Measurements from ENCODE around the gene EML6.

EML6 gene

DNA sequence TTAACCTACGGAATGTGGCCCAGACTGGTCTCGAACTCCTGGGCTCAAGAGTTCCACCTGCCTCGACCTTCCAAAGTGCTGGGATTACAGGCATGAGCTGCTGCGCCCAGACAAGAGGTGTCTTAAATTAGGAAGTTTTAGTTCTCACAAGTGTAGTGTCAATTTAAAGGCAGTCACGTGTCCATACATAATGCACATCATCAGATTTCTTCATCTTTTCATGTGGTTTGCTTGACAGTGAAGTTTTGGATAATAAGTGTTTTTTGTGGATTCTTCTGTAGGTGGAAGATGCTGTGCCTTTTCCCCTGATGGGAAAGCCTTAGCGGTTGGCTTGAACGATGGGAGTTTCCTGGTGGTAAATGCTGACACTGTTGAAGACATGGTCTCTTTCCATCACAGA lies 179.3 kb downstream of the EML6 start:
- in situ Hi-C loops (cut with MboI; ENCODE audit: low sequenced_read_pairs): no loop called here

DNA sequence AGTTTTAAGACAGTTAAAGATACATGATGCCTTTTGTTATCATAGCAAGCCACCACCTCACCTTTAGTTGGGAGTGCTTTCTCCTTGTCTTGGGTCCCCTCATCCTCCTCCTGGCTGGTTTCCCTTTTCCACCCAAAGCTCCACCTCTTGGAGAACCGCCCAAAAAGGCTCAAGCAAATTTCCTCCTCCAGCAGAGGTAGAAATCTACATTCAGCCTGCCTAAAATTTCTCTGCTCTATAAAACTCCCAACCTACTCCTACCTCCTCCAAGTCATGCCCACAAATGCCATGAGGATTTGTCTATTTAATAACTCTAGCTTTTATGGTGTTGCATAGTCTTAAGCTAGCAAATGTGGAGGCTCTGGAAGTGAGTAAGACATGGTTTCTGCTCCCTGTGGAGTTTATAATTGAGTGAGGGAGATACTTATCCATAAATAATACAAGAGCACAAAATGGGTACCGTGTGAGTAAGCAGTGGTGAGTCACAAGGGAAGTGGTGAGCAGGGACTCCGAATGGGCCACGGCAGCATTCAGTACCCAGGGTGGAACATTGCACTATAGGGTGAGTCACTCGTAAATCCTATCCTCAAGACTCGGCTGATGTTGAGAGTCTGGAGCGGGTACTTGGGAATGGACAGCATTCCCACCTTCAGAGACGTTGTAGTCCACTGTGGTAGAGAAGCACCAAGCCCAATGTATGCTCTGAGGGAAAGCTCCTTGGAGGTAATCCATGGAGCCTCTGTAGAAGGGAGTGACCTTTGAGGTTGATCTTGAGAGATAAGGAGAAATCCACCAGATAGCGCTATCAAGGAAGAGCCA lies 180.5 kb downstream of the EML6 start:
- in situ Hi-C loops (cut with MboI; ENCODE audit: low sequenced_read_pairs): no loop called here

DNA sequence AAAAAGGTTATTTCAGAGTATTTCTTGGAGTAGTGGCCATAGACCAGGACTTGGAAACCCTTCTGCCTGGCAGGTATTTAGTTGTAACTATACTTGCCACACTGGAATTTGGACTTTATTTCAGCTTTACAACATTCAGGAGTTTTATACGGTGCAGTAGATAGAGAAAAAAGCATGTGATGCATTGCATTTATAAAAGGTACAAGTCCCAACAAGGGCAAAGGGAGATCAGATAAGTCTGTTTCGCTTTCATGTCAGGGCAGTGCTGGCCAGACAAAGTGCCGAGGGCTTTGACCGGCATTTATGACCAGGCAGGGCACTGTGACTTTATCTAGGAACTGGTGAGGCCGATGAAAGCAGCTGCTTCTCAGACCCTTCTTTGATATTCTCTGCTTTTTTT lies 181.4 kb downstream of the EML6 start:
- in situ Hi-C loops (cut with MboI; ENCODE audit: low sequenced_read_pairs): no loop called here

DNA sequence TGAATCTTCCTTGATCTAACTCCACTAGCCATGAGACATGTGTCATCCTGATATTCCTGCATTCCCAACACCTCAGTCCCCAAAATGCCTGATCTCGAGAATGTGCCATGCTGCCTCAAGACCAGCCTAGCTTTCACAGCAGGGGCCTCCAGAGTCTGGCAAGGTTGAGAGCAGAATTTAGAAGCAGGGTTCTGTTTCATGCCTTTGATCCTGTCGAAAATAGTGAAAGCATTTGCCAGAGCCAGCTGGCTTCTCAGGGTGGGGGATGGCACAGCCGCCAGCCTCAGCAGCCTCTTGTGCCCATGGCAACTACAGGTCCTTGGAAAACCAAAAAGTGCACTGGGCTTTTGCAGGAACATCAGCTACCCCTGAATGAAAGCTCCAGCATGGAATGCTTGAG lies 183.3 kb downstream of the EML6 start:
- in situ Hi-C loops (cut with MboI; ENCODE audit: low sequenced_read_pairs): no loop called here

DNA sequence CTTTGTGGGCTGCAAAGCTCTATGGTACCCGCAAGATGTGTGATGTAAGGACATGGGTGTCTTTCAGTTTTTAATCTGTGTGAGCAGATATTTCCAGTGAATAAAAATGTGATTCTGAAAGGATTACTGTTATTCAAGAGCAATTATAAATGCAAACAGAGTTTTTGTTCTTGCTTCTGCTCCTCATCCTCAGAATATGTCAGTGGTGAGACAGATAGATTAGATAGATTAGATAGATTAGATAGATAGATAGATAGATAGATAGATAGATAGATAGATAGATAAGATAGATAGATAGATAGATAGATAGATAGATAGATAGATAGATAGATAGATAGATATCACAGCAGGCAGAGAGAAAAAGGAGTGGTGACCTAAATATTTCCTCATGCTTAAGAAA lies 184.2 kb downstream of the EML6 start:
- in situ Hi-C loops (cut with MboI; ENCODE audit: low sequenced_read_pairs): no loop called here

DNA sequence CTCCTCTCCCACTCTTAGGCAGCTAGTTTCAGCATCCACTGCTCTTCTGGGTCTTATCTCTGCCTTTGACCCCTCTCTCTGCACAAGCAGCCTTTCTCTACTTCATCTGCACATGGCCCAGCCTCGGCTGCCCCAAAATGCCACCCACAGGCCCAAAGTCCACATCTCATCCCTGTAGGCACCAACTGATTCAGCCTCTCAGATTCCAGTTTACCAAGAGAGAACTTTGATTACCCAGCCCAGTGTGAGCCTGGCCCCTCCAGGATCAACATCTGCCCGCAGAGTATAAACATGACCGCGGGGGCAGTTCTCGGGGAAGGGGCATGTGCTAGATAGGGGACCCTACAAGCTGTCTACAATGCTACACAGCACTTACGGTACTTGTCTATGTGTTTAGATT lies 185.1 kb downstream of the EML6 start:
- in situ Hi-C loops (cut with MboI; ENCODE audit: low sequenced_read_pairs): no loop called here

DNA sequence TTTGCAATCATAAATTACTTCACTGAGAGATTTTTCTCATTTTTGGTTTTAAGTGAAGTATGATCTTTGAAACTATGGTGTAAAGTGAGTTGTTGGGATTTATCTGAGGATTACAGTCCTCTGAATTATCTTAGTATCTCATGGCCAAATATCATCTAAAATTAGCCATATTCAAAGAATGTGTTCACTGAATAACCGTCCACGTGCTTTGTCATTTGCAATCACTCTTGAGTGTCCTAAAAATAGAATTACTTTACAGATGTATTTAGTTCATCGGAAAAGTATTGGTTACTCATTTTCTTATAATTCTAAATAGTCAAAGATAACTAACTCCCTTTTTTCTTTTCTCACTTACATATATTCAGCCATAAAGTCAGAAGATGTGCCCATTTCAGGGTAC lies 185.5 kb downstream of the EML6 start:
- in situ Hi-C loops (cut with MboI; ENCODE audit: low sequenced_read_pairs): no loop called here

DNA sequence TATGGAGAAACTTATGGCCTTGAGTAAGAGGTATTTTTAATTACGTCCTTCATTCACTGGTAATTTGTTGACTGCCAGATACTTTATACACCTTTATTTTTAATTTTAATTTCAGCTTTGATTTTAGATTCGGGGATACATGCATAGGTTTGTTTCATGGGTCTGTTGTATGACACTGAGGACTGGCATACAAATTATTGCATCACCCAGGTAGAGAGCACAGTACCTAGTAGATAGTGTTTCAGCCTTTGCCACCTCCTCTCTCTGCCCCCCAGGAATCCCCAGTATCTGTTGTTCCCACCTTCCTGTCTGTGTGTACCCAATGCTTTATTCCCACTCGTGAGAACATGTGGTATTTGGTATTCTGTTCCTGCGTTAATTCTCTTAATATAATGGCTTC lies 188.8 kb downstream of the EML6 start:
- in situ Hi-C loops (cut with MboI; ENCODE audit: low sequenced_read_pairs): no loop called here

DNA sequence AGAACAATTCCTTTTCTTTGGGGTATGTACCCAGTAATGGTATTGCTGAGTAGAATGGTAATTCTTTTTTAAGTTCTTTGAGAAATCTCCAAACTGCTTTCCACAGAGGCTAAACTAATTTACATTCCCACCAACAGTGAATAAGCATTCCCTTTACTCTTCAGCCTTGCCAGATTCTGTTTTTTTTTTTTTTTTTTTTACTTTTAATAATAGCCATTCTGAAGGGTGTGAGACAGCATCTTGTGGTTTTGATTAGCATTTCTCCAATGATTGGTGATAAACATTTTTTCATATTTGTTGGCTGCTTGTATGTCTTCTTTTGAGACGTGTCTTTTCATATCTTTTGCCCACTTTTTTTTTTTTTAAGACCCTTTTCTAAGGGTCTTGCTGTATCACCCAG lies 189.4 kb downstream of the EML6 start:
- in situ Hi-C loops (cut with MboI; ENCODE audit: low sequenced_read_pairs): no loop called here

DNA sequence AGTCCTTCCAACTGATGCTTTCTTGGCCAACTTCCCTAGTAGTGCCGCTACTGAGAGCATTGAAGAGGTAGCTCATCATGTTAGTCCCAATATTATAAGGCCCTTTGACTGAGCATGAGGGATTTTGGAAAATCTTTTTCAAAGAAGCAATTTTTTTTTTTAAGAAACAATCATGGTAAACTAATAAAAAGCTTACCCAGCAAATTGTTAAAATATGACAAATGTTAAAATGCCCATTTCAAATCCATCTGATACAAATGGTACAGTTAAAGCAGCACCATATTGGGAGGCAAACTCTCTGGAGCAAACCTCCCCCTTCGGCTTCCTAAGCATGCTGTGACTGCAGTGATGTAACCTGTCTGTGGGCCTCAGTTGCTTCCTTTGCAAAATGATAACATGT lies 191.2 kb downstream of the EML6 start:
- in situ Hi-C loops (cut with MboI; ENCODE audit: low sequenced_read_pairs): no loop called here

DNA sequence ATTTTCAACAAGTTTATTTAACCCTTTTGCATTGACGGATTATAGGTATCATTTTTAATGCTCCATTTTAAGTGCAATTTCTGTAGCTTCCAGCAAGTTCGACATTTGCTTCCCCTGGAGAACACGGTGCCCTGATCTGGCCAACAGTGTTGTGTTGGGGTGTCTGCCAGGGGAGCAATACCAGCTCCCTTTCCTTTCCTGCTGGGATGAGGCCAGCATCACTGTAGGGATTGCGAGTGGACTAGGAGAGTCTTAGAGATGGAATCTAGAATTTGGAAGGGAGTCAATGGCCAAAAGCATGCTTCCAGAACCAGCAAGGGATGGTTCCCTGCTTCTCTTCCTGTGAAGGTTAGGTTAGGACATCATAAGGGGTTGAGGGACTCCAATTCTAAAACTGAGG lies 191.6 kb downstream of the EML6 start:
- in situ Hi-C loops (cut with MboI; ENCODE audit: low sequenced_read_pairs): no loop called here

DNA sequence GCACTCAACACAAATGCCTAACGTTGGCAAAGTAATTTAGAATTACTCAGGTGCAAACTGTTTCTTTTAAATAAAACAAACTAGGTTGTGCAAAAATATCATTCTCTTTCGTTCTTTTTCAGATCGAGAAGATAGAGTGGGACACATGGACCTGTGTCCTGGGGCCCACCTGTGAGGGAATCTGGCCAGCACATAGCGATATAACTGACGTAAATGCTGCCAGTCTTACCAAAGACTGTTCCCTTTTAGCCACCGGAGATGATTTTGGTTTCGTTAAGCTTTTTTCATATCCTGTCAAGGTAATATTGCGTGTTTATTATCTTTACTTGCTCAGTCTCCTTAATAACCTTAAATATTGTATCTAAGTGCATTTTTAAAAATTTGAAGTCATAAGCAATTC lies 193.2 kb downstream of the EML6 start:
- in situ Hi-C loops (cut with MboI; ENCODE audit: low sequenced_read_pairs): no loop called here

DNA sequence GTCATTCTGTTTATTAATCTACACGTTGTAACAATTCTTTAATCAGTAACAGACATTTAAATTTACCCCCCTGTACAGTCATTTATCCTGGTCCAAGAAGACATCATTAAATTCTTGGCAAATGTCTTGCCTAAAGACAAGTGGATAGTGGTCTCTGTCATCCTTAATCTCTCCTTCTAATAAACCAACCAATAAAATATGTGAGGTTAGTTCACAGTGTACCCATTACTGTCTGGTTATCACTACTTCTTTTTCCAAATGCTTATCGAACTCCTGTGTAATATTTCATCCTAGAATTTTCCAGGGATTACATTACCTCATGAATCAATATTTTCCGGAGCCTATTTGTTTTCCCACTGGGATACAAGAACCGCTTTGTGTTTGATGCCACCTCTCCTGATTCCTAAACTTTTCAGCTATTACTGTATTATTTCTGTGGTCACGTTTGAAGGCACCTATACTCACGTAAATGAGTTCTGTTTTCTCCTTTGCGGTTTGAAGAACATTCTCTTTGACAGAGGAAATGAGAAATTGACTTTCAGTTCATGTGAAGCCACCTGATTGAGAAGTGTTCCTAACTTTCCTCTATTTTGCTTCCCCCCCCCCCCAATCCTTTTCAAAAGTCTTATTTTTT lies 195.3 kb downstream of the EML6 start:
- in situ Hi-C loops (cut with MboI; ENCODE audit: low sequenced_read_pairs): no loop called here

DNA sequence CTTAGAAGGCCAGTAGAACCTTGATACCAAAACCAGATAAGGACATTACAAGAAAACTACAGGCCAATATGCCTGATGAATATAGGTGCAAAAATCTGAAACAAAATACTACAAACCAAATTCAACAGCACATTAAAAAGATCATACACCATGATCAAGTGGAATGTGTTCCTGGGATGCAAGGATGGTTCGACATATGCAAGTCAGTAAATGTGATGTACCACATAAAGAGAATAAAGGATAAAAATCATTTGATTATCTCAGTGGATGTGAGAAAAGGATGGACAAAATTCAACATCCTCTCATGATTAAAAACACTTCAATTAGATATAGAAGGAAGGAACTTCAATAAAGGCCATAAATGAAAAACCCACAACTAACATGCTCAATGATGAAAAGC lies 197.2 kb downstream of the EML6 start:
- in situ Hi-C loops (cut with MboI; ENCODE audit: low sequenced_read_pairs): no loop called here

DNA sequence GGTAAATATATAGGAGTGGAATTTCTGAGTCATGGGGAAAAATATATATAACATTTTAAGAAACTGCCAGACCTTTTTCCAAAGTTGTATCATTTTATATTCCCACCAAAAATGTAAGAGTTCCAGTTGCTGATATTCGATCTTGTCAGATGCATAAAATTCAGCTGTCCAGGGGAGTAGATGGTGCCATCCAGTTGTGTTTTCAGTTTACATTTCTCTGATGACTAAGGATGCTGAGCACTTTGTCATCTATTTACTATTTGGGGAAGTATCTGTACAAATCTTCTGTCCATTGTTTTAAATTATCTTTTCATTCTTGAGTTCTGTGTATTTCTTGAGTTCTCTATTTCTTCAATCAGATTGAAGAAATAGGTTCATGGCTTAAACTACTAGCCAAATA lies 200.7 kb downstream of the EML6 start:
- in situ Hi-C loops (cut with MboI; ENCODE audit: low sequenced_read_pairs): no loop called here

DNA sequence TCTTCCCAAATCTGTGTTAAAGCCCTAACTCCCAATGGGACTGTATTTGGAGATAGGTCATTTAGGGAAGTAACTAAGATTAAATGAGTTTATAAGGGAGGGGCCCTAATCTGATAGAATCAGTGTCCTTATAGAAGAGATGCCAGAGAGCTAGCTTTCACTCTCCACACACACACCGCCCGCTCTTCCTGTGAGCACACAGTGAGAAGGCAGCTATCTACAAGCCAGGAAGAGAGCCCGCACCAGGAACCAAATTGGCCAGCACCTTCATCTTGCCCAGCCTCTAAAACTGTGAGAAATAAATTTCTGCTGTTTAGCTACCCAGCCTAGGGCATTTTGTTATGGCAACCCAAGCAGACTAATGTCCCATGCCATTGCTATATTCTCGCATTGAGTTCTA lies 201.6 kb downstream of the EML6 start:
- in situ Hi-C loops (cut with MboI; ENCODE audit: low sequenced_read_pairs): no loop called here

DNA sequence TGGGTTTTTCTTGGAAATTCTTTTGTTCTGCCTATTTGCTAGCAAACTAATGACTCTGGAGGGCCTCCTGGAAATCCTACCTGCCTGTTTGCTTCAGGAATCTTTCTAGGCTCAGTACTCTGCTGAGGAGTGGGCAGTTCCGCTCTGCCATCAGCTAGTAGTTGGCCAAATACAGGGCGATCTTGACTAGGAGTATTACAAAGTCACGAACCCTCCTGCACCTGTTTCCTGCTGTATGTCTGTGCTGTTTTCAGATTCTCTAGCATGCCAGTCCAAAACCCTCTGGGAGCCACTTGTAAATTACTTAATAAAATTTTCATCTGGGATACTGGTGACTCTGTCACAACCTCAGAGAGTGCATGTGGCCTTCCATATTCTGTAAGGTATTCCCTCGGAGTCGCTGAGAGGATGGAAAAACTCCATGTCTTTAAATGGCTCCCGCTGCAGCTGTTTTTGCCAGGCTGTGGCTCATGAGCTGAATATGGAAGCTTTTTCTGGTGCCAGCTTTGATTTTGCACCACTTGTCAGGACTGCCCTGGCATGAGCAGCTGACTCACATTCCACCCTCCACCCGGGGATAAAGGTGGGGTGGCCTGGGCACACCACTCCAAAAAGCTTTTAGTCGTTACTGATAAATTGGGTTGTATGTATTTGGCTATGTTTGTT lies 203.8 kb downstream of the EML6 start:
- in situ Hi-C loops (cut with MboI; ENCODE audit: low sequenced_read_pairs): no loop called here

DNA sequence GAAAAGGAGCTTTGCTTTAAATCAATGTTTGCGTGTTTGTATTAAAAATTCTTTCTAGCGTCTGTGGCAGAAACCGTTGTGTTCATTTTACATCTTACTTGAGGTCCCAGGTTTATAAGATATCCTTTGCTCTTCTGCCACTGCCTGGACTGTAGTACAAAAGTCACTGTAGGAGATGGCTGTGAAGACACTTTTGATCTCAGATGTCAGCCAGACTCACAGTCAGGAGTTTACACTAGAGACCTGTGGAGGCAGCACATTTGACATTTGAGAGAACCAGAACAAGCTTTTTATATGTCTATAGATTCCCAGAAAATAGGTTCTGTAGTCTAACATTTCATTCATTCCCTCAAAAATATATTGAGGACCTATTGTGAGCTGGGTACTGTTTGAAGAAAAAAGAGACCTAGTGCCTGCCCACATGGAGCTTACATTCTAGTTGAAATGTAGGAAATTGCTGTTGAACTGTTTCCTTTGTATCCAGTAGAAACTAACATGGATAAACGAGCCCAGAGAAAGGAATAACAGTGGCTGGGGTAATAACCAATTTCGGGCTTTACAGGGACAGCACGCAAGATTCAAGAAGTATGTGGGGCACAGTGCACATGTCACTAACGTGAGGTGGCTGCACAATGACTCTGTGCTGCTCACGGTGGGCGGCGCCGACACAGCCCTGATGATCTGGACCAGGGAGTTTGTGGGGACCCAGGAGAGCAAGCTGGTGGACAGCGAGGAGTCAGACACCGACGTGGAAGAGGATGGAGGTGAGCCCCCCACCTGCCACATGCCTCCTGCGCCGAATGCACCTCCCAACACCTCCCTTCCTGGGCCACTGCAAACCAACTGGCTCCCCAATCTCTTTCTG lies 204.5 kb downstream of the EML6 start:
- in situ Hi-C loops (cut with MboI; ENCODE audit: low sequenced_read_pairs): no loop called here

DNA sequence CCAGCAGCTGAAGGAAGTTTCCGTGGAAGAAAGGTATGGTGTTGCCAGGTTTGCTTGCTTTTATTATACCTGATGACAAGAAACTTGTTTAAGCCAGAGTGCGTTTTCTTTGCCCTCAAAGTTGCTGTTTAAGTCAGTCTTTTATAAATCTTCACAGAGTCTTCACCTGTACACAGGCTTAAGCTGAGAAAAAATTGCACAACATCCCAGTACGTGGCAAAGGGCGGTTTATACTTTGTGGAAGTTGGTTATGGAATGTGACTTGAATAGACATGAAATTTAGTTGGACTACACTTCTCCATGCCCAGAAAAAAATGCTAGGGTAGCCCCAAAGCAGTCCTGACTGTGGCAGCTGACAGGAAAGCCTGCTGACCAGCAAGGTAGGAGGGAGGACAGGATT lies 205.3 kb downstream of the EML6 start:
- in situ Hi-C loops (cut with MboI; ENCODE audit: low sequenced_read_pairs): no loop called here

DNA sequence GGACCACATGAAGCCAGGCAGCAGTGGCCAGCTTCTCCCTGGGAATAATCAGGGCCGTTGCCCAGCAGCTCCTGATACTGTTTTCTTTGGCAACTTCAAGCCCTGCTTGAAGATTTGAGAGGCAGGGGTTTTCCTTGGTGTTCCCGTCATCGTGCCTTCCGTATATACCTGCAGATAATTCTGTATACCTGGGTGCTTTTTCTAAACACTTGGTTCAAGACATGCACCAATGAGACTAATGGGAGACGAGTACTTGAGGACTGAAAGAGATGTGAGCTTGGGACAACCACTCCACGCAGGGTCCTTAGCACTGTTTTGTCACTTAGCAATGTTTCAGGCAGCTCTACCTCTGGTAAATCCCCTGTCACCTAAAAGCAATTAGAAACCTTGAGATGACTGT lies 208.0 kb downstream of the EML6 start:
- in situ Hi-C loops (cut with MboI; ENCODE audit: low sequenced_read_pairs): no loop called here

DNA sequence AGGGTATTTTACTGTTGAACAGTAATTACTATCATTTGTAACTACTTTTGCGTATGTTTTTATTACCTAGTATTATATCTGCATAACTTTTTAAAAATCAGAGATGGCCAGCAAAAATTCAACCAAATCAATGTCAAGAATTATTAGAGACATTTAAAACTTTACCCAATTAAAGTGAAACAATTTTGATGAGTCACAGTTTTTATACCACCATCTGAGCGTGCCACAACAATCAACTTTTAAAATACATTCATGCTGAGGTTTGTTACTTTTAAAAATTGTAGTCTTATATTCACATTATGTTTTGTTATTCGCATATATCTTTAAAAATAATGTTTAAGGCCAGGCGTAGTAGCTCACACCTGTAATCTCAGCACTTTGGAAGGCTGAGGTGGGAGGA lies 211.9 kb downstream of the EML6 start:
- in situ Hi-C loops (cut with MboI; ENCODE audit: low sequenced_read_pairs): no loop called here
